Measurements from ENCODE around the gene GSTA4. TPM values are rescaled to one million over a fixed set of nuclear protein-coding genes. Genes with fewer than 3 reads are reported as not detected.
"Not testable (repeated sequence)": the region's sequence is repeated elsewhere in the genome, so short reads cannot be mapped to it uniquely, and the experiment has no call there.

GSTA4 gene
- total RNA-seq = 100 to 1,000 TPM in 2 of 6 donors, 10 to 100 TPM in 4; 29.0 to 151 (median 80.8) TPM

- TF ChIP-seq CTCF (IDR thresholded peaks at IDR 0.05) (peak; percentile 65 to 88 (median 78)), POLR2AphosphoS5 (IDR thresholded peaks at IDR 0.05) (peak; percentile 73 to 92), POLR2A (IDR thresholded peaks at IDR 0.05) (peak in 3 of 4 donors; percentile 60 to 89 (median 81)), EP300 (IDR thresholded peaks at IDR 0.05) (peak in 1 of 4 donors; percentile 4)
- WGBS, 2 donors = 0% methylated on average over 26 to 41 of the region's 41 CpGs
- H3K9me3 ChIP-seq = not testable (repeated sequence)
These were observed at the start of gene GSTA4 for GRCh38 chr6:52995089-52995912. TSS of gene GSTA4 (minus strand) at chr6:52995284. CDS start at chr6:52994243, 1,041 bp downstream.

GRCh38 chr6:53044572-53044971 is 49.5 kb upstream of the GSTA4 start:
- Histone ChIP-seq H3K36me3 (peaks cover 6 to 18% (median 17%) of the 10 kb centered on the region in 4 donors), H3K27ac (no peak overlapping the region), H3K4me1 (peaks cover 0 to 15% (median 9%) of the 10 kb centered on the region in 4 donors), H3K27me3 (no peaks in the 10 kb centered on the region), H3K4me3 (no peak overlapping the region), H3K9me3 (no peaks in the 10 kb centered on the region)
- TF ChIP-seq CTCF (IDR thresholded peaks at IDR 0.05) (no peak), POLR2A (IDR thresholded peaks at IDR 0.05) (no peak), EP300 (IDR thresholded peaks at IDR 0.05) (no peak), POLR2AphosphoS5 (IDR thresholded peaks at IDR 0.05) (no peak)
- WGBS, 2 donors = 68 to 76% methylated on average over 4 of the region's 4 CpGs
- DNase-seq (no peak), ATAC-seq (ENCODE audit: low FRiP score in 2 of 2) (no peak)

More at GRCh38 chr6:52995089-52995912, at the start of gene GSTA4:
- H3K36me3 ChIP-seq, H3K27me3 ChIP-seq: not testable (repeated sequence)
- DNase-seq = peak; percentile 97 to 99
- peak within 1 kb of the TSS; percentile 41 to 88 (median 63) for H3K4me3 ChIP-seq
- H3K27ac ChIP-seq = peak within 1 kb of the TSS; percentile 91 to 97 (median 92)
- H3K4me1 ChIP-seq = peaks cover 7 to 20% (median 8%) of the 10 kb centered on the region in 4 donors
- peak; percentile 99 to 100 for ATAC-seq (ENCODE audit: low FRiP score in 2 of 2)

- H3K4me1 ChIP-seq = peaks cover 0 to 15% (median 9%) of the 10 kb centered on the region in 4 donors
- 56 to 81% methylated on average over 4 of the region's 4 CpGs for WGBS, 2 donors
- no peak for TF ChIP-seq CTCF (IDR thresholded peaks at IDR 0.05)
- TF ChIP-seq EP300 (IDR thresholded peaks at IDR 0.05) = no peak
- TF ChIP-seq POLR2AphosphoS5 (IDR thresholded peaks at IDR 0.05) = no peak
- H3K27me3 ChIP-seq = no peaks in the 10 kb centered on the region
- peaks cover 7 to 23% (median 22%) of the 10 kb centered on the region in 4 donors for H3K36me3 ChIP-seq
- H3K4me3 ChIP-seq = no peak overlapping the region
- H3K9me3 ChIP-seq = no peaks in the 10 kb centered on the region
- ATAC-seq (ENCODE audit: low FRiP score in 2 of 2) (no peak), DNase-seq (no peak)
- no peak overlapping the region for H3K27ac ChIP-seq
These were observed 49.0 kb upstream of the GSTA4 start for GRCh38 chr6:53044071-53044470.

GRCh38 chr6:53043581-53043980 is 48.5 kb upstream of the GSTA4 start:
- H3K4me1 ChIP-seq = peaks cover 0 to 15% (median 9%) of the 10 kb centered on the region in 4 donors
- no peaks in the 10 kb centered on the region for H3K27me3 ChIP-seq
- TF ChIP-seq CTCF (IDR thresholded peaks at IDR 0.05) (no peak), POLR2AphosphoS5 (IDR thresholded peaks at IDR 0.05) (no peak), POLR2A (IDR thresholded peaks at IDR 0.05) (no peak), EP300 (IDR thresholded peaks at IDR 0.05) (no peak)
- H3K36me3 ChIP-seq = peaks cover 9 to 28% (median 24%) of the 10 kb centered on the region in 4 donors
- no peak overlapping the region for H3K27ac ChIP-seq
- ATAC-seq (ENCODE audit: low FRiP score in 2 of 2) (no peak), DNase-seq (no peak)
- no peak overlapping the region for H3K4me3 ChIP-seq
- no peaks in the 10 kb centered on the region for H3K9me3 ChIP-seq

Data from upper lobe of left lung (tissue), 6 donors.